Thymus (tissue), 11 donors: ENCODE measurements around the gene DPEP1. TPM values are rescaled to one million over a fixed set of nuclear protein-coding genes. Genes with fewer than 3 reads are reported as not detected.

ENCODE experiments used
- DNase-seq, 9 donors: peaks; one replicate each; pipeline ENCODE4 v3.0.0-alpha.2; 2013; ENCODE audit warnings: low spot score in 9 of 9, low read depth in 6 of 9, missing footprints in 1 of 9
- H3K27ac ChIP-seq, 2 donors: one replicate each; pipeline ENCODE4 v1.5.1; 2013; ENCODE audit warnings: control low read depth in 1 of 2, low read depth in 1 of 2, low read length in 1 of 2, mild to moderate bottlenecking in 1 of 2, moderate library complexity in 1 of 2
- H3K27me3 ChIP-seq, 2 donors: one replicate each; pipeline ENCODE4 v1.5.1; 2013; ENCODE audit warnings: low read length in 1 of 2; ENCODE audit not compliant: control insufficient read depth in 2 of 2, insufficient read depth in 1 of 2
- H3K36me3 ChIP-seq, 2 donors: one replicate each; pipeline ENCODE4 v1.5.1; 2013; ENCODE audit warnings: low read length in 1 of 2, mild to moderate bottlenecking in 1 of 2, moderate library complexity in 1 of 2; ENCODE audit not compliant: control insufficient read depth in 2 of 2, insufficient read depth in 2 of 2
- H3K4me1 ChIP-seq, 2 donors: one replicate each; pipeline ENCODE4 v1.5.1; 2013; ENCODE audit warnings: low read length in 2 of 2; ENCODE audit not compliant: control insufficient read depth in 2 of 2, insufficient read depth in 2 of 2
- H3K4me3 ChIP-seq, 2 donors: one replicate each; pipeline ENCODE4 v1.5.1; 2013; ENCODE audit warnings: low read length in 2 of 2, control low read depth in 1 of 2, mild to moderate bottlenecking in 1 of 2
- H3K9me3 ChIP-seq, 2 donors: one replicate each; pipeline ENCODE4 v1.5.1; 2013; ENCODE audit warnings: low read length in 1 of 2, mild to moderate bottlenecking in 1 of 2; ENCODE audit not compliant: control insufficient read depth in 2 of 2, insufficient read depth in 1 of 2
- WGBS: extraction: QIAGEN DNeasy Blood & Tissue Kit; methylation state at CpG from one replicate; pipeline ENCODE4 v1.1.7; 2013; 5-methylcytosine and 5-hydroxymethylcytosine counted together
- polyA plus RNA-seq: library from polyadenylated mRNA; stranded (reverse); fragments of 200-250 nt; gene quantifications from one replicate; pipeline ENCODE4 v1.2.3, GENCODE V29; 2013
- total RNA-seq: library from RNA; stranded (reverse); fragments of 120-200 nt; gene quantifications from one replicate; pipeline ENCODE4 v1.2.4, GENCODE V29; 2013
- donor health status: healthy.

Gene DPEP1
- total and polyA plus RNA-seq, 2 donors: 1.7 to 2.9 TPM

- DNase-seq: no peak
- peak overlapping the region in 1 of 2 donors; percentile 23 for H3K27ac ChIP-seq
- H3K36me3 ChIP-seq: no peaks in the 10 kb centered on the region
- no peaks in the 10 kb centered on the region for H3K27me3 ChIP-seq
- WGBS: 95% methylated on average over 20 of the region's 20 CpGs
- no peak overlapping the region for H3K4me3 ChIP-seq
- peaks cover 24 to 54% of the 10 kb centered on the region in 2 donors for H3K4me1 ChIP-seq
- peaks cover 0 to 18% of the 10 kb centered on the region in 2 donors for H3K9me3 ChIP-seq
Observed at GRCh38 chr16:89612415-89613166, 851 bp upstream of the DPEP1 start.

GRCh38 chr16:89613954-89614459 lies 565 bp downstream of the DPEP1 start:
- no peaks in the 10 kb centered on the region for H3K36me3 ChIP-seq
- no peak for DNase-seq
- 87% methylated on average over 22 of the region's 22 CpGs for WGBS

GRCh38 chr16:89615176-89615575 lies 1.7 kb downstream of the DPEP1 start:
- Histone ChIP-seq H3K27me3 (no peaks in the 10 kb centered on the region), H3K4me3 (no peak overlapping the region), H3K9me3 (peaks cover 0 to 18% of the 10 kb centered on the region in 2 donors), H3K4me1 (peaks cover 12 to 31% of the 10 kb centered on the region in 2 donors), H3K27ac (no peak overlapping the region), H3K36me3 (no peaks in the 10 kb centered on the region)
- WGBS: 90% methylated on average over 13 of the region's 13 CpGs
- DNase-seq: no peak

More at GRCh38 chr16:89613954-89614459, 565 bp downstream of the DPEP1 start:
- H3K27me3 ChIP-seq: no peaks in the 10 kb centered on the region
- H3K4me1 ChIP-seq: peaks cover 12 to 40% of the 10 kb centered on the region in 2 donors
- H3K27ac ChIP-seq: no peak overlapping the region
- no peak overlapping the region for H3K4me3 ChIP-seq
- H3K9me3 ChIP-seq: peaks cover 0 to 18% of the 10 kb centered on the region in 2 donors

DNA sequence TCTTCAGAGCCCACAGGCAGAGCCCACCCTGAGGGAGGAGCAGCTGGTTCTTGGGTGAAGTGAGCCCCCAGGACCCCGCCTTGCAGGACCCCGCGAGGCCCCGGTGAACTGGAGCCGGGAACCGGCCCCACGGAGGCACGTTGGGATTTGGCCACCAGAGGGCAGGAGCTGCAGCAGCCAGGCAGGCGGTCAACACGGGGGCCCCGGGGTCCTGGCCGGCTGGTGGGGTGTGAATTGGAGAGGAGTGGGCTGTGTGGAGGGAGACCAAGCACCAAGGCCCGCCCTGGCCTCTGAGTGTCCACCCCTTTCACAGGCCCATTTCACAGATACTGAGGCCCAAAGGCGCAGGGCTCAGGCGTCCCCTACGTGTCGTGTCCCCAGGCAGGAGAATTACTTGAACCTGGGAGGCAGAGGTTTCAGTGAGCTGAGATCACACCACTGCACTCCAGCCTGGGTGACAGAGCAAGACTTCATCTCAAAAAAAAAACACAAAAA lies 2.2 kb downstream of the DPEP1 start:
- Histone ChIP-seq H3K36me3 (no peaks in the 10 kb centered on the region), H3K4me1 (peaks cover 12 to 31% of the 10 kb centered on the region in 2 donors), H3K27ac (no peak overlapping the region), H3K9me3 (peaks cover 0 to 18% of the 10 kb centered on the region in 2 donors), H3K4me3 (no peak overlapping the region), H3K27me3 (peaks cover 0 to 4% of the 10 kb centered on the region in 2 donors)
- no peak for DNase-seq
- 55% methylated on average over 17 of the region's 17 CpGs for WGBS

- peak overlapping the region; percentile 17 to 19 for H3K27ac ChIP-seq
- 73% methylated on average over 20 of the region's 20 CpGs for WGBS
- no peaks in the 10 kb centered on the region for H3K36me3 ChIP-seq
- peaks cover 12 to 31% of the 10 kb centered on the region in 2 donors for H3K4me1 ChIP-seq
- no peak for DNase-seq
- no peak overlapping the region for H3K4me3 ChIP-seq
- H3K9me3 ChIP-seq: peaks cover 0 to 18% of the 10 kb centered on the region in 2 donors
- peaks cover 0 to 9% of the 10 kb centered on the region in 2 donors for H3K27me3 ChIP-seq
Observed at GRCh38 chr16:89616623-89617022, 3.2 kb downstream of the DPEP1 start.

DNA sequence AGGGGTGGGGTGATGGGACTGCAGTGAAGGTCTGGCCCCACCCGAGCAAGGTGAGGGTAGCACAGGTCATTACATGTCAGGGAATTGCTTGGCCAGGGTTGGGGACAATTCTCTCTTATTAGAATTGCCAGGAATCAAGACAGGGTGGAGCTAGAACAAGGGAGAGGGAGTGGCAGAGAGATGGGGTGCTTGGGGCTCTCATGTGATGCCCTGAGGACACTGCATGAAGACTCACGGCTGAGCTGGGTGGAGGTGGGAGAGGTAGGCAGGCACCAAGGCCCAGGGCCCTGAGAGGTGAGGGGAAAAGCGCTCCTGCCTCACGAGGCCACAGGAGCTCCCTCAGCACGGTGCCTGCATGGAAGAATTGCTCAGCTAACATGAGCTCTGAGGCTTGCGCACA lies 3.6 kb downstream of the DPEP1 start:
- peak overlapping the region; percentile 3 to 17 for H3K27ac ChIP-seq
- H3K9me3 ChIP-seq: peaks cover 0 to 18% of the 10 kb centered on the region in 2 donors
- peaks cover 0 to 14% of the 10 kb centered on the region in 2 donors for H3K27me3 ChIP-seq
- no peak overlapping the region for H3K4me3 ChIP-seq
- H3K36me3 ChIP-seq: no peaks in the 10 kb centered on the region
- WGBS: 77% methylated on average over 6 of the region's 6 CpGs
- no peak for DNase-seq
- peaks cover 12 to 31% of the 10 kb centered on the region in 2 donors for H3K4me1 ChIP-seq

DNA sequence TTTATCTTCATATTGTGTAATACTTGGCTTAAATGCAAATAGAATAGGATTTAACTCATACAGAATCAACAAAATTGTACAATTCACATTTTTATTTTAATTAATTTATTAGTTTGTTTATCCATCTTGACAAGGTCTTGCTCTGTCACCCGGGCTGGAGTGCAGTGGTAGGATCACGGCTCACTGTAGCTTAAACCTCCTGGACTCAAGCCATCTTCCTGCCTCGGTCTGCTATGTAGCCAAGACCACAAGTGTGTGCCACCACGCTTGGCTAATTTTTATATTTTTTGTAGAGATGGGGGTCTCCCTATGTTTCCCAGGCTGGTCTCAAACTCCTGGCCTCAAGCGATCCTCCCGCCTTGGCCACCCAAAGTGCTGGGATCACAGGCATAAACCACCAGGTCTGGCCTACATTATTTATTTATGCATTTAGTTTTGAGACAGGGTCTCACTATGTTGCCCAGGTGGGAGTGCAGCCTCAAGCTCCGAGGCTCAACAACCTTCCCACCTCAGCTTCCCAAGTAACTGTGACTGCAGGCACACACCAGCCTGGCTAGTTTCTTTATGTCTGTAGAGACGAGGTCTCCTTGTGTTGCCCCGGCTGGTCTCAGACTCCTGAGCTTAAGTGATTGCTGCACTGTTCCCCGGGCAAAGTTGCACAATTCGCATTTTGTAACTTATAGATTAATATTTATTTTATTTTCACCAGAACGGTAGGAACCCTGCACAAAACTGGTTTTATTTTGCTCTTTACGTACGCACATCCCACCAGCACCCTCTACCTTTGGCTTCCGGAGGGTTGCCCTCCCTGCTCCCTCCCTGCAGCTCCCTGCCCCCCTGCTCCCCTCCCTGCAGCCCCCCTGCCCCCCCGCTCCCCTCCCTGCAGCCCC lies 4.9 kb downstream of the DPEP1 start:
- no peak overlapping the region for H3K27ac ChIP-seq
- H3K36me3 ChIP-seq: no peaks in the 10 kb centered on the region
- 87% methylated on average over 15 of the region's 16 CpGs for WGBS
- no peak for DNase-seq
- peaks cover 0 to 14% of the 10 kb centered on the region in 2 donors for H3K9me3 ChIP-seq
- H3K27me3 ChIP-seq: peaks cover 0 to 25% of the 10 kb centered on the region in 2 donors
- H3K4me3 ChIP-seq: no peak overlapping the region
- peaks cover 3 to 18% of the 10 kb centered on the region in 2 donors for H3K4me1 ChIP-seq

DNA sequence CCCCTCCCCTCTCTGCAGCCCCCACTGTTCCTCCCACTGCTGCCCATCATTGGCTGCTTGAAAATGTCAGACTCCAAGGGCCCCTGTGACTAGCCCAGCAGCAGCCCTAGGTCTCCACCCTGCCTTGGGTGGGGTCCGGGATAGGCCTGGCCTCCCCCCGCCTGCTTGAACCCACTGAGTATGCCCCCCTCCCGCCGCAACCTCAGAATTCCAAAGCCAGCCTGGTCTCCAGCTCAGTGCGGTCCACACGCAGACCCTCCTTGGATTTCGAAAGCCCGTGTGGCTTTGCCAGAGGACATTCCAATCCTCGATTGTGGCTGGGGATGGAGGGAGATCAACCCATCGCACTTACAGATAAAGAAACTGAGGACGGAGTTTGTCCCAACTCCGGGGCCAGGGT lies 6.4 kb downstream of the DPEP1 start:
- 95% methylated on average over 12 of the region's 12 CpGs for whole genome bisulfite sequencing
- DNase-seq: no peak
- Histone ChIP-seq H3K4me1 (peaks cover 0 to 8% of the 10 kb centered on the region in 2 donors), H3K36me3 (no peaks in the 10 kb centered on the region), H3K27me3 (peaks cover 0 to 40% of the 10 kb centered on the region in 2 donors), H3K4me3 (no peak overlapping the region), H3K9me3 (peaks cover 0 to 11% of the 10 kb centered on the region in 2 donors), H3K27ac (no peak overlapping the region)
